OCI-LY7 (cell line): ENCODE measurements around the gene WDR19. TPM values are rescaled to one million over a fixed set of nuclear protein-coding genes. Genes with fewer than 3 reads are reported as not detected.

Source experiments
- BruUV-seq: library from RNA; stranded (reverse); fragments of 400-500 nt; replicated peaks from 2 replicates; lab custom pipeline; 2021; lab: Mats Ljungman, UMichigan
- CTCF ChIA-PET: fragments of 300-600 bp; sonication (Branson Sonifier 250); formaldehyde crosslinking; loops from one replicate; lab custom pipeline; 2022; ENCODE audit warnings: antibody characterized with exemption; ENCODE audit not compliant: unreplicated experiment; lab: Charles Lee
- POLR2A ChIA-PET: fragments of 300-600 bp; sonication (Branson Sonifier 250); formaldehyde crosslinking; loops from one replicate; lab custom pipeline; 2022; ENCODE audit warnings: antibody characterized with exemption; lab: Charles Lee
- DNase-seq: peaks from one replicate; pipeline ENCODE4 v3.0.0-alpha.2; 2015; ENCODE audit warnings: low spot score
- H2AFZ ChIP-seq: fragments of 200-600 bp; sonication (generic), shearing (Covaris generic); 2 replicates; pipeline ENCODE4 v1.6.1; 2014; ENCODE audit warnings: mild to moderate bottlenecking, antibody characterized with exemption, low read length, moderate library complexity
- H3K27ac ChIP-seq: fragments of 200-600 bp; sonication (generic); 2 replicates; pipeline ENCODE4 v1.5.1; 2014; ENCODE audit warnings: mixed run types, low read depth, mild to moderate bottlenecking, moderate library complexity, low read length, inconsistent platforms; ENCODE audit not compliant: poor library complexity, severe bottlenecking
- H3K36me3 ChIP-seq: fragments of 200-600 bp; sonication (generic); 2 replicates; pipeline ENCODE4 v1.6.1; 2014; ENCODE audit warnings: mild to moderate bottlenecking, antibody characterized with exemption, low read length, moderate library complexity, mixed read lengths; ENCODE audit not compliant: insufficient read depth
- H3K4me1 ChIP-seq: fragments of 200-600 bp; sonication (generic); 2 replicates; pipeline ENCODE4 v1.5.1; 2014; ENCODE audit warnings: mild to moderate bottlenecking, low read length; ENCODE audit not compliant: insufficient read depth, poor library complexity, severe bottlenecking
- H3K4me2 ChIP-seq: fragments of 200-600 bp; sonication (generic); 2 replicates; pipeline ENCODE4 v1.6.1; 2014; ENCODE audit warnings: mild to moderate bottlenecking, low read length
- H3K4me3 ChIP-seq: fragments of 200-600 bp; sonication (generic); 2 replicates; pipeline ENCODE4 v1.5.1; 2014; ENCODE audit warnings: mild to moderate bottlenecking, low read depth, low read length; ENCODE audit not compliant: poor library complexity, severe bottlenecking
- H3K79me2 ChIP-seq: fragments of 200-600 bp; sonication (generic); 2 replicates; pipeline ENCODE4 v1.6.1; 2016; ENCODE audit warnings: low read depth, mild to moderate bottlenecking, low read length, moderate library complexity, mixed read lengths; ENCODE audit not compliant: insufficient read depth
- H3K9me2 ChIP-seq: fragments of 200-600 bp; sonication (generic); 2 replicates; pipeline ENCODE4 v1.6.1; 2016; ENCODE audit warnings: mild to moderate bottlenecking, low read length, mixed read lengths; ENCODE audit not compliant: insufficient read depth
- H3K9me3 ChIP-seq: fragments of 200-600 bp; sonication (generic); 2 replicates; pipeline ENCODE4 v1.6.1; 2014; ENCODE audit warnings: mild to moderate bottlenecking, mixed run types, low read length, mixed read lengths
- H4K20me1 ChIP-seq: fragments of 200-600 bp; sonication (generic); 2 replicates; pipeline ENCODE4 v1.6.1; 2014; ENCODE audit warnings: mild to moderate bottlenecking, antibody characterized with exemption, low read length, moderate library complexity, mixed read lengths; ENCODE audit not compliant: insufficient read depth
- EZH2phosphoT487 ChIP-seq: fragments of 200-600 bp; sonication (generic); IDR thresholded peaks from 2 replicates; pipeline ENCODE4 v1.6.1; 2018; ENCODE audit warnings: low read depth, borderline replicate concordance, mild to moderate bottlenecking, mixed run types, antibody characterized with exemption, low read length, moderate library complexity, mixed read lengths
- intact Hi-C: fragments of 100-400 bp; cut with micrococcal nuclease; formaldehyde crosslinking; loops from one replicate; pipeline ENCODE4 v1.10.0; 2022; ENCODE audit not compliant: unreplicated experiment
- total RNA-seq, 2 experiments: library from RNA; depleted of rRNA in 1 of 2; stranded (reverse); fragments of >200 nt in 1 of 2; shearing (Covaris generic) in 1 of 2; gene quantifications; 2 replicates each; pipeline ENCODE4 v1.2.3, GENCODE V29; 2014 to 2022
- TF ChIP-seq, protein P1 (sequence below): fragments of 200-600 bp; sonication (generic); conservative IDR thresholded peaks from 2 replicates; pipeline ENCODE4 v1.5.1; 2014; ENCODE audit warnings: mild to moderate bottlenecking, antibody characterized with exemption, low read length, moderate library complexity, mixed read lengths

WDR19 gene
- total RNA-seq, 2 experiments from 2014 or later: 41.2 to 47.5 TPM

DNA sequence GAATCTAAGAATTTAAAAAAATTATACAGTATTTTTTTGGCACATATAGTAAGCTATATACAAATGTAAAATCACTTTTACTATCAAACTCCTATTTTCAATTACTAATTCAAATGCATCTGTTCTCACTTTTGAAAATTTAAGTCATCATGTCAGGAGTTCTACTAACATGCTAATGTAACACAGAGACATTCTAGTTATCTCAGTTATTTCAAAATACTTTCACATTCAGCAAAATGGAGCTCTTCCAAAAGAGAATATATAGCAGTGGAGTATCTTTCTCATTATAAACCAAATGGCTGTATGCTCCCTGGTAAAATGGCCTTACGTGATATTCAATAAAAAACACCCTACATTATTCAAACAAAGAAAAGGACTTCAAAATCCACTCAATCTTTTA is 141.5 kb downstream of the WDR19 start:
- DNase-seq: no peak
- POLR2A ChIA-PET: interaction anchor here (0.6 to 3.4 kb wide), 5 partner anchors 11 to 479 kb away, joined by 3 to 14 read pairs (median 3); no protein-coding TSS in a partner anchor
- CTCF ChIA-PET: no interaction called here

GRCh38 chr4:39324446-39324845 is 142.1 kb downstream of the WDR19 start:
- Histone ChIP-seq H3K27ac (no peak overlapping the region), H3K4me1 (no peaks in the 10 kb centered on the region), H4K20me1 (no peaks in the 10 kb centered on the region), H2AFZ (no peak overlapping the region), H3K4me2 (no peak overlapping the region), H3K36me3 (peaks cover 95% of the 10 kb centered on the region), H3K79me2 (peaks cover 25% of the 10 kb centered on the region), H3K9me2 (no peaks in the 10 kb centered on the region), H3K4me3 (no peak overlapping the region), H3K9me3 (peaks cover 5% of the 10 kb centered on the region; the same call in 1 of the 2 replicates)
- BruUV-seq: no TSS peak
- intact Hi-C loops: no loop called here
- no peak for TF ChIP-seq EZH2phosphoT487
- TF ChIP-seq, protein P1, sequence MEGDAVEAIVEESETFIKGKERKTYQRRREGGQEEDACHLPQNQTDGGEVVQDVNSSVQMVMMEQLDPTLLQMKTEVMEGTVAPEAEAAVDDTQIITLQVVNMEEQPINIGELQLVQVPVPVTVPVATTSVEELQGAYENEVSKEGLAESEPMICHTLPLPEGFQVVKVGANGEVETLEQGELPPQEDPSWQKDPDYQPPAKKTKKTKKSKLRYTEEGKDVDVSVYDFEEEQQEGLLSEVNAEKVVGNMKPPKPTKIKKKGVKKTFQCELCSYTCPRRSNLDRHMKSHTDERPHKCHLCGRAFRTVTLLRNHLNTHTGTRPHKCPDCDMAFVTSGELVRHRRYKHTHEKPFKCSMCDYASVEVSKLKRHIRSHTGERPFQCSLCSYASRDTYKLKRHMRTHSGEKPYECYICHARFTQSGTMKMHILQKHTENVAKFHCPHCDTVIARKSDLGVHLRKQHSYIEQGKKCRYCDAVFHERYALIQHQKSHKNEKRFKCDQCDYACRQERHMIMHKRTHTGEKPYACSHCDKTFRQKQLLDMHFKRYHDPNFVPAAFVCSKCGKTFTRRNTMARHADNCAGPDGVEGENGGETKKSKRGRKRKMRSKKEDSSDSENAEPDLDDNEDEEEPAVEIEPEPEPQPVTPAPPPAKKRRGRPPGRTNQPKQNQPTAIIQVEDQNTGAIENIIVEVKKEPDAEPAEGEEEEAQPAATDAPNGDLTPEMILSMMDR: no peak
- ChIA-PET CTCF (no interaction called here), POLR2A (interaction anchor here (0.6 to 3.4 kb wide), 4 partner anchors 12 to 480 kb away, joined by 3 to 14 read pairs (median 4); no protein-coding TSS in a partner anchor)
- DNase-seq: no peak

More for the DNA sequence above, 141.5 kb downstream of the WDR19 start:
- H3K27ac ChIP-seq: no peak overlapping the region
- no peak overlapping the region for H3K4me2 ChIP-seq
- H2AFZ ChIP-seq: no peak overlapping the region
- H3K9me2 ChIP-seq: no peaks in the 10 kb centered on the region
- peaks cover 5% of the 10 kb centered on the region; the same call in 1 of the 2 replicates for H3K9me3 ChIP-seq
- intact Hi-C loops: no loop called here
- no peaks in the 10 kb centered on the region for H3K4me1 ChIP-seq
- TF ChIP-seq, protein P1: no peak
- no peak for TF ChIP-seq EZH2phosphoT487
- H3K36me3 ChIP-seq: peaks cover 98% of the 10 kb centered on the region
- no peaks in the 10 kb centered on the region for H4K20me1 ChIP-seq
- peaks cover 19% of the 10 kb centered on the region; the same call in 1 of the 2 replicates for H3K79me2 ChIP-seq
- no TSS peak for BruUV-seq
- H3K4me3 ChIP-seq: no peak overlapping the region

GRCh38 chr4:39324897-39325613 is 142.7 kb downstream of the WDR19 start:
- Histone ChIP-seq H3K79me2 (peaks cover 31% of the 10 kb centered on the region), H3K4me3 (no peak overlapping the region), H3K9me2 (no peaks in the 10 kb centered on the region), H3K4me2 (no peak overlapping the region), H3K27ac (no peak overlapping the region), H3K4me1 (no peaks in the 10 kb centered on the region), H3K36me3 (peaks cover 92% of the 10 kb centered on the region), H3K9me3 (peaks cover 5% of the 10 kb centered on the region; the same call in 1 of the 2 replicates), H2AFZ (no peak overlapping the region), H4K20me1 (no peaks in the 10 kb centered on the region)
- POLR2A ChIA-PET: interaction anchor here (0.6 to 3.4 kb wide), 2 partner anchors 12 to 147 kb away, joined by 3 to 14 read pairs; no protein-coding TSS in a partner anchor
- CTCF ChIA-PET: no interaction called here
- no TSS peak for BruUV-seq
- TF ChIP-seq, protein P1: no peak
- no peak for TF ChIP-seq EZH2phosphoT487
- DNase-seq: no peak
- intact Hi-C loops: no loop called here
